PC-9 (cell line): ENCODE results near the gene SLC16A2.

Experiments used
- EZH2 ChIP-seq: fragments of 200-600 bp; sonication (generic); IDR thresholded peaks from 2 replicates; pipeline ENCODE4 v1.8.0; 2017; ENCODE audit warnings: antibody characterized with exemption, low read depth
- TF ChIP-seq, protein P1 (sequence below): fragments of 200-600 bp; sonication (generic); conservative IDR thresholded peaks from 2 replicates; pipeline ENCODE4 v1.6.1; 2017; ENCODE audit warnings: mixed run types, antibody characterized with exemption, mild to moderate bottlenecking, moderate library complexity

DNA sequence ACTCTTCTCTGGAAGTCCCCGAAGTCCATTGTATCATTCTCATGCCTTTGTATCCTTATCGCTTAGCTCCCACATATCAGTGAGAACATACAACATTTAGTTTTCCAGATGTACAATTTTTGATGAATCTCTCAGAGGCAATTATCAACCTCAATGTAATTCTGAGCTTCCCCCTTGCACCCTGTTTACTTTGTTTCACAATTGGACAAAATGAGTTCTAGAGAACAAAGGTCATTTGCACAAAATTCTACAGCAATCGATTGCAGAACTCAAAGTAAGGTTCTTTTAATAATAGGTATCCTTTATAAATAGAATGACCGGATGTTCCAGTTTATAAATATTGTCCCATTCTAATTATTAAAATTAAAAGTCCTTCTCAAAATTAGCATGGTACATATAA is 79.3 kb downstream of the SLC16A2 start:
- TF ChIP-seq, protein P1, sequence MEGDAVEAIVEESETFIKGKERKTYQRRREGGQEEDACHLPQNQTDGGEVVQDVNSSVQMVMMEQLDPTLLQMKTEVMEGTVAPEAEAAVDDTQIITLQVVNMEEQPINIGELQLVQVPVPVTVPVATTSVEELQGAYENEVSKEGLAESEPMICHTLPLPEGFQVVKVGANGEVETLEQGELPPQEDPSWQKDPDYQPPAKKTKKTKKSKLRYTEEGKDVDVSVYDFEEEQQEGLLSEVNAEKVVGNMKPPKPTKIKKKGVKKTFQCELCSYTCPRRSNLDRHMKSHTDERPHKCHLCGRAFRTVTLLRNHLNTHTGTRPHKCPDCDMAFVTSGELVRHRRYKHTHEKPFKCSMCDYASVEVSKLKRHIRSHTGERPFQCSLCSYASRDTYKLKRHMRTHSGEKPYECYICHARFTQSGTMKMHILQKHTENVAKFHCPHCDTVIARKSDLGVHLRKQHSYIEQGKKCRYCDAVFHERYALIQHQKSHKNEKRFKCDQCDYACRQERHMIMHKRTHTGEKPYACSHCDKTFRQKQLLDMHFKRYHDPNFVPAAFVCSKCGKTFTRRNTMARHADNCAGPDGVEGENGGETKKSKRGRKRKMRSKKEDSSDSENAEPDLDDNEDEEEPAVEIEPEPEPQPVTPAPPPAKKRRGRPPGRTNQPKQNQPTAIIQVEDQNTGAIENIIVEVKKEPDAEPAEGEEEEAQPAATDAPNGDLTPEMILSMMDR: no peak
- TF ChIP-seq EZH2: no peak
